Tibial nerve (tissue), 4 donors: ENCODE data around the gene ALDH1L1. TPM values are rescaled to one million over a fixed set of nuclear protein-coding genes. Genes with fewer than 3 reads are reported as not detected.

Source experiments
- DNase-seq, 2 donors: peaks; one replicate each; pipeline ENCODE4 v3.0.0-alpha.2; 2019; ENCODE audit warnings: low spot score in 2 of 2
- H3K27ac ChIP-seq, 4 donors: fragments of 200-600 bp; sonication (generic) in 3 of 4; one replicate each; pipeline ENCODE4 v1.5.1; 2017 to 2019; ENCODE audit warnings: mild to moderate bottlenecking in 1 of 4
- H3K27me3 ChIP-seq, 2 donors: fragments of 200-600 bp; sonication (generic) in 1 of 2; one replicate each; pipeline versions ENCODE4 v1.5.1 to v1.6.0; 2017 to 2019
- H3K36me3 ChIP-seq, 3 donors: fragments of 200-600 bp; sonication (generic); one replicate each; pipeline ENCODE4 v1.5.1; 2018 to 2019
- H3K4me1 ChIP-seq, 4 donors: fragments of 200-600 bp; sonication (generic) in 3 of 4; one replicate each; pipeline ENCODE4 v1.5.1; 2017 to 2019
- H3K4me3 ChIP-seq, 4 donors: fragments of 200-600 bp; sonication (generic) in 3 of 4; one replicate each; pipeline ENCODE4 v1.5.1; 2017 to 2019; ENCODE audit warnings: mild to moderate bottlenecking in 1 of 4, moderate library complexity in 1 of 4
- H3K9me3 ChIP-seq, 4 donors: fragments of 200-600 bp; sonication (generic) in 3 of 4; one replicate each; pipeline ENCODE4 v1.5.1; 2017 to 2019
- EP300 ChIP-seq, 2 donors: sonication (generic); formaldehyde crosslinking; IDR thresholded peaks; one replicate each; pipeline ENCODE4 v1.6.1; 2017; ENCODE audit warnings: antibody characterized with exemption in 2 of 2, mild to moderate bottlenecking in 1 of 2
- POLR2A ChIP-seq, 2 donors: fragments of 450-650 bp; IDR thresholded peaks; one replicate each; pipeline ENCODE4 v1.6.1; 2017; ENCODE audit warnings: antibody characterized with exemption in 2 of 2, mild to moderate bottlenecking in 2 of 2, moderate library complexity in 2 of 2
- WGBS, 2 donors: methylation state at CpG; one replicate each; pipeline ENCODE4 v1.1.5; 2018; 5-methylcytosine and 5-hydroxymethylcytosine counted together
- total RNA-seq, 4 donors: library from RNA; depleted of rRNA; stranded (reverse); fragments of >200 nt; gene quantifications; one replicate each; pipeline ENCODE4 v1.1.0, GENCODE V29; 2016
- TF ChIP-seq, protein P1 (sequence below), 5 experiments: fragments of 200-600 bp in 3 of 5; fragments of 450-650 bp in 2 of 5; sonication (generic) in 3 of 5; IDR thresholded peaks; one replicate each; pipeline ENCODE4 v1.5.1; 2016 to 2019; ENCODE audit warnings: antibody characterized with exemption in 5 of 5, mild to moderate bottlenecking in 3 of 5, moderate library complexity in 2 of 5

The ALDH1L1 gene
- total RNA-seq, 4 donors from 2014 or later: 34.5 to 87.3 (median 50.8) TPM

DNA sequence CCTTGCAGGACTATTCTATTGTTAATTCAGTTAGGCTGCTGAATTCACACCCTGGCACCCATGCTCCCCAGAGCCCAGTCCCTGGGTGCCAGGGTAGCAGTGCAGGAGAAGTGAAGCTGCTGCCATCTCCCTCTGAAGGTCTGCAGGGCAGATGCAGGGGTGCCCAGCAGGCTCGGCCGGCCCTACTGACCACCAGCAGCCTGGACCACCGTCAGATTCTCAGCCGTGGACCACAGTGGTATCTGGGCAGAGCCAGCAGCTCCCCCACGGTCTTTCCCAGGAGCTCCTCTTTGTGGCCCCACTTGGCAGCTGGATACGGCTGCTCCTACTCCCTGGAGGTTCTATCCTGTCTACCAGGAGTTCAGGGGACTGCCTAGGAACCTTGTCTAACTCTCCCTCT, 46.8 kb downstream of the ALDH1L1 start:
- Histone ChIP-seq H3K36me3 (no peaks in the 10 kb centered on the region), H3K27ac (peak overlapping the region in 1 of 4 donors; percentile 36), H3K9me3 (no peaks in the 10 kb centered on the region), H3K4me1 (peaks cover 0 to 7% (median 0%) of the 10 kb centered on the region in 4 donors), H3K27me3 (no peaks in the 10 kb centered on the region), H3K4me3 (no peak overlapping the region)
- TF ChIP-seq EP300 (IDR thresholded peaks at IDR 0.05) (no peak), POLR2A (IDR thresholded peaks at IDR 0.05) (no peak)
- TF ChIP-seq, protein P1, sequence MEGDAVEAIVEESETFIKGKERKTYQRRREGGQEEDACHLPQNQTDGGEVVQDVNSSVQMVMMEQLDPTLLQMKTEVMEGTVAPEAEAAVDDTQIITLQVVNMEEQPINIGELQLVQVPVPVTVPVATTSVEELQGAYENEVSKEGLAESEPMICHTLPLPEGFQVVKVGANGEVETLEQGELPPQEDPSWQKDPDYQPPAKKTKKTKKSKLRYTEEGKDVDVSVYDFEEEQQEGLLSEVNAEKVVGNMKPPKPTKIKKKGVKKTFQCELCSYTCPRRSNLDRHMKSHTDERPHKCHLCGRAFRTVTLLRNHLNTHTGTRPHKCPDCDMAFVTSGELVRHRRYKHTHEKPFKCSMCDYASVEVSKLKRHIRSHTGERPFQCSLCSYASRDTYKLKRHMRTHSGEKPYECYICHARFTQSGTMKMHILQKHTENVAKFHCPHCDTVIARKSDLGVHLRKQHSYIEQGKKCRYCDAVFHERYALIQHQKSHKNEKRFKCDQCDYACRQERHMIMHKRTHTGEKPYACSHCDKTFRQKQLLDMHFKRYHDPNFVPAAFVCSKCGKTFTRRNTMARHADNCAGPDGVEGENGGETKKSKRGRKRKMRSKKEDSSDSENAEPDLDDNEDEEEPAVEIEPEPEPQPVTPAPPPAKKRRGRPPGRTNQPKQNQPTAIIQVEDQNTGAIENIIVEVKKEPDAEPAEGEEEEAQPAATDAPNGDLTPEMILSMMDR (IDR thresholded peaks at IDR 0.05): no peak
- no peak for DNase-seq
- WGBS, 2 donors: 61 to 74% methylated on average over 5 to 6 of the region's 6 CpGs

DNA sequence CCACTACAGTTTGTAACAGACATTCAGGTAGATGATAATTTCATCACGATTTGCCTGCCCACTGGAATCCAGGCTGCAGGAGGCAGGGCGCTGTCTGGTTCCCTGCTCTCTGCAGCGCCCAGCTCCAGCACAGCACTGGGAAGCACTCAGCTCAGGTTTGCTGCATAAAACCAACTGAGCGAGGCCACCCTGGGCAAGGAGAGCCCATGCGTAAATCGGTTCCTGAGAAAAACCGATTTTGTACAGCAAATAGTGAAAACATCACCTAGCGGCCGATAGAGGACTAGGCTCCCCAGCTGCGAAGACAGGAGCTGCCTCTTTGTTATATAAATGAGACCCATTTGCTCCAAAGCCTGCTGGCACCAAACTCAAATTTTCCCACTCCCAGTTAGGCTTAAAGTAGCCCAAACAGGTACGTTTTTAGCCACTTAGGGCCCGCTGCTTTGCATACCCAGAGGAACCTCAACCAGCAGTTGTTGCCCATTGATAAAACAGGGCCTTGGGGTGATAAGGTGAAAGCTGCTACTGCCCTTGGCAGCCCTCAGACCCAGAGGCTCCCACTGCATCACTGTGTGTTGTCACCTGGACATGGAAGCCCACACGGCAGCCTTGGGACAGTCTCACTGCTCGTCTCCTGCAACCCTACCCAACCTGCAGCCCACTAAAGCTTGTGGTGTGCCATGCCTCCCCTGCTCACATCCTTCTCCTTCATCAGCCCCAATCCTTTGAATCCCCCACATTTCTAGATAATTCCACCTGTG, 47.5 kb downstream of the ALDH1L1 start:
- TF ChIP-seq POLR2A (IDR thresholded peaks at IDR 0.05) (no peak), EP300 (IDR thresholded peaks at IDR 0.05) (no peak)
- TF ChIP-seq, protein P1 (IDR thresholded peaks at IDR 0.05): no peak
- no peak for DNase-seq
- WGBS, 2 donors: 58 to 66% methylated on average over 14 of the region's 14 CpGs
- no peaks in the 10 kb centered on the region for H3K27me3 ChIP-seq
- H3K4me1 ChIP-seq: peaks cover 0 to 7% (median 0%) of the 10 kb centered on the region in 4 donors
- no peak overlapping the region for H3K27ac ChIP-seq
- no peaks in the 10 kb centered on the region for H3K36me3 ChIP-seq
- H3K9me3 ChIP-seq: no peaks in the 10 kb centered on the region
- no peak overlapping the region for H3K4me3 ChIP-seq

DNA sequence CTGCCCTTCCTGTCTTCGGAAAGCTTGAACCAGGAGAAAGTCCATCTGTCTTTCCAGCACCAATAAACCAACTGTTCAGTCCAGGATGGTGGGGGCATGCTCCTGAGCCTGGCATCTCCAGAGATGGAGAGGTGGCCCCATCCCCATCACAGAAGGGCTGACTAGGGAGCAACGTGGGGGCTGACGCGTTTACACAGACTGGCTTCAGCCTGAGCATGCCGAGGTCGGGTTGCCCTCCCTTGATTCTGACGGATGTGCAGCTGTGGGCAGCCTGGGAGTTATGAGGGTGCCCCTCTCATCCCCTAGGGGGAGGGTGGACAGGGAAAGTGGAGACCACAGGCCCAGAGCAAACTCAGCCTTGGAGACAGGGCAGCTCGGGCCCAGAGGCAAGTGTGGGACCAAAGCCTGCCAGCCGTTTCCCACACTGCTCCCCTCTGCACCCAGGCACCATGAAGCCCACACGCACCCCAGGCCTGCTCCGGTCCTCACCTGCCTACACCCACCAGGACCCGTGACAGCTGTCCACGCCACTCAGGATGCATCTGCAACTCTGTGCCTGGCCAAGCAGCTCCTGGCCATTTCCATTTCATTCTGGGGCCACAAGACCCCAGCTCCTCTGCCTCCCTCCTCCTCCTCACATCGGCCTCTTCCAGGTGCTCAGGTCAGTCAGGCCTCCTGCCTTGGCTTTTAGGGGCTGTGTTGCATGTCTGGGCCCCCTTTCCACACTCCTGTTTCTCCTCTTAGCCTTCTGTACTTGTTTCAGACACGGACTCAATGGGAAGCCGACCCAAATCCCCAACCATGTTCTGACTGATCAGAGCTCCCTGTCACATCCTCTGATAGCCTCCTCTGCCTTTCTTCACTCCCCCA, 48.3 kb downstream of the ALDH1L1 start:
- TF ChIP-seq POLR2A (IDR thresholded peaks at IDR 0.05) (no peak), EP300 (IDR thresholded peaks at IDR 0.05) (no peak)
- TF ChIP-seq, protein P1 (IDR thresholded peaks at IDR 0.05): no peak
- WGBS, 2 donors: 69 to 72% methylated on average over 11 to 16 of the region's 16 CpGs

GRCh38 chr3:126130981-126131745, 49.2 kb downstream of the ALDH1L1 start:
- Histone ChIP-seq H3K4me1 (peaks cover 0 to 7% (median 0%) of the 10 kb centered on the region in 4 donors), H3K27me3 (no peaks in the 10 kb centered on the region), H3K27ac (no peak overlapping the region), H3K9me3 (no peaks in the 10 kb centered on the region), H3K4me3 (no peak overlapping the region), H3K36me3 (no peaks in the 10 kb centered on the region)
- 84 to 90% methylated on average over 15 to 19 of the region's 19 CpGs for WGBS, 2 donors
- TF ChIP-seq POLR2A (IDR thresholded peaks at IDR 0.05): no peak
- no peak for DNase-seq

More for the DNA sequence above, 48.3 kb downstream of the ALDH1L1 start:
- peaks cover 0 to 7% (median 0%) of the 10 kb centered on the region in 4 donors for H3K4me1 ChIP-seq
- no peak overlapping the region for H3K27ac ChIP-seq
- no peaks in the 10 kb centered on the region for H3K36me3 ChIP-seq
- H3K27me3 ChIP-seq: no peaks in the 10 kb centered on the region
- no peak overlapping the region for H3K4me3 ChIP-seq
- H3K9me3 ChIP-seq: no peaks in the 10 kb centered on the region
- no peak for DNase-seq

DNA sequence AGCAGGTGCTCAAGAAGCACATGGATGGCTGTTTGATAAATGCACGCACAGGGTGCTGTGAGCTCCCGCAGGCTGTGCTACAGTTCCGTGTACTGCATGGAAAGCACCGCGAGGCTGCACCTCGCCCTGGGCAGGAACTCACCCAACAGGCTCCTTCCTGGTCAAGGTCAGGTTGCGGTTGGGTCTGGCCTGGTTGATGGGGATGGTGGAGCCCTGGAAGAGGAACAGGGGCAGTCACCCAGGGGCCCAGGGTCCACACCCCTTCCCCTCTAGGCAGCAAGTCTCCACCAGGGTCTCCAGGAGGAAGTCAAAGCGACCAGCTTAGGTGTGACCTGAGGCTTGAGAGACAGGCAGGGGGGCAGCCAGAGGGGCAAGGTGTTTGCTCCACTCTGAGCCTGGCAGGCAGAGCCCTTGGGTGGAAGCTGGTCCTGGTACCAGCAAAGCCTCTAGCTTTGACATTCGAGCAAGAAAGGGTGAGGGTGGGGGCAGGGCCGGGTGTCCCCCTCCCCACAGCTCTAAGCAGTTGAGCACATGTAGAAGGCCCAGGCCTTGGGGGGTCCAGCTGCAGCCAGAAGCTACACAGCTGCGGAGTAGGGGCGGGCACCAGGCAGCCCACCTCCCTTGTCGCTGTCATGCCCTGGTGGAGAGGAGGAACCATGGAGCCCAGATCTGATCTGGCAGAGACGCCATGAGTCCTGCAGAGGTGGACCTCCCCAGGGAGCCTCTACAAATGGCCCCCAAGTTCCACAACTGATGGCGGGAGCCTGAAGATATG, 50.1 kb downstream of the ALDH1L1 start:
- no peak for DNase-seq
- Histone ChIP-seq H3K4me1 (peaks cover 0 to 7% (median 0%) of the 10 kb centered on the region in 4 donors), H3K27me3 (no peaks in the 10 kb centered on the region), H3K9me3 (no peaks in the 10 kb centered on the region), H3K36me3 (no peaks in the 10 kb centered on the region), H3K4me3 (no peak overlapping the region), H3K27ac (no peak overlapping the region)
- TF ChIP-seq, protein P1 (IDR thresholded peaks at IDR 0.05): no peak
- TF ChIP-seq POLR2A (IDR thresholded peaks at IDR 0.05) (no peak), EP300 (IDR thresholded peaks at IDR 0.05) (no peak)
- 74 to 78% methylated on average over 13 to 15 of the region's 15 CpGs for WGBS, 2 donors
